Measurements from ENCODE around the gene TRPV6. TPM values are rescaled to one million over a fixed set of nuclear protein-coding genes. Genes with fewer than 3 reads are reported as not detected.

TRPV6 gene
- total and polyA plus RNA-seq, 2 experiments from 2014 or later, result 3.5 to 3.7 TPM

DNA sequence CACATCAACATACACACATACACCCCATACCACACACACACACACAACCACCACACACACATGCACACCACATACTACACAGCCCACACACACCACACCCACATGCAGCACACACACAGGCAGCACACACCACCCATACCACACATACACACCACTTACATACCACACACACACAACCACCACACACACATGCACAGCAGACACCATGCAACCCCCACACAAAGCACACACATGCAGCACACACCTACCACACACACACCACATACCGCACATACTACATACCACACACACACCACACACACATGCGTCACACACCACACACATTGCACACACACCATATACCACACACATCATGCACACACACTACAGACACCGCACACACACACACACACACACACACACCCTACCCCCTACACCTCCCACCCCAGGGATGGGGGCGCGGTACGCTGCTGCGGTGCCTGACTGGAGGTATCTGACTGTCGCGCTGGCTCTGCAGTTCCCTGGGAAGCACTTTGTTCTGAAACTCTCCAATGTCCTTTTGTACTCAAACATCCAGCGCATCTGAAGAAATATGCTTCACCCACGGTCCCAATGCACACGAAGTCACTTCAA, 5.4 kb upstream of the TRPV6 start:
- no peak for DNase-seq (ENCODE audit: low spot score)
- Histone ChIP-seq H3K79me2 (no peaks in the 10 kb centered on the region), H3K4me1 (ENCODE audit: insufficient read depth) (peaks cover 19% of the 10 kb centered on the region), H3K4me2 (no peak overlapping the region), H3K27ac (no peak overlapping the region), H3K9me2 (replicated peaks; ENCODE audit: insufficient read depth) (no peaks in the 10 kb centered on the region), H3K4me3 (no peak overlapping the region), H3K9me3 (ENCODE audit: low read depth) (no peaks in the 10 kb centered on the region), H4K20me1 (ENCODE audit: insufficient read depth, poor library complexity, severe bottlenecking) (no peaks in the 10 kb centered on the region), H3K27me3 (no peaks in the 10 kb centered on the region), H3K36me3 (replicated peaks; ENCODE audit: insufficient read depth, low read depth) (no peaks in the 10 kb centered on the region), H2AFZ (no peak overlapping the region)
- TF ChIP-seq EZH2phosphoT487 (IDR thresholded peaks at IDR 0.05; ENCODE audit: low read depth, severe bottlenecking, unreplicated experiment) (no peak), EZH2 (IDR thresholded peaks at IDR 0.05; ENCODE audit: borderline replicate concordance) (no peak)
- TF ChIP-seq, protein P1, sequence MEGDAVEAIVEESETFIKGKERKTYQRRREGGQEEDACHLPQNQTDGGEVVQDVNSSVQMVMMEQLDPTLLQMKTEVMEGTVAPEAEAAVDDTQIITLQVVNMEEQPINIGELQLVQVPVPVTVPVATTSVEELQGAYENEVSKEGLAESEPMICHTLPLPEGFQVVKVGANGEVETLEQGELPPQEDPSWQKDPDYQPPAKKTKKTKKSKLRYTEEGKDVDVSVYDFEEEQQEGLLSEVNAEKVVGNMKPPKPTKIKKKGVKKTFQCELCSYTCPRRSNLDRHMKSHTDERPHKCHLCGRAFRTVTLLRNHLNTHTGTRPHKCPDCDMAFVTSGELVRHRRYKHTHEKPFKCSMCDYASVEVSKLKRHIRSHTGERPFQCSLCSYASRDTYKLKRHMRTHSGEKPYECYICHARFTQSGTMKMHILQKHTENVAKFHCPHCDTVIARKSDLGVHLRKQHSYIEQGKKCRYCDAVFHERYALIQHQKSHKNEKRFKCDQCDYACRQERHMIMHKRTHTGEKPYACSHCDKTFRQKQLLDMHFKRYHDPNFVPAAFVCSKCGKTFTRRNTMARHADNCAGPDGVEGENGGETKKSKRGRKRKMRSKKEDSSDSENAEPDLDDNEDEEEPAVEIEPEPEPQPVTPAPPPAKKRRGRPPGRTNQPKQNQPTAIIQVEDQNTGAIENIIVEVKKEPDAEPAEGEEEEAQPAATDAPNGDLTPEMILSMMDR (IDR thresholded peaks at IDR 0.05; ENCODE audit: poor library complexity), result no peak
- 83% methylated on average over 10 of the region's 12 CpGs for WGBS (ENCODE audit: low lambda C conversion rate, missing lambda C conversion rate)

DNA sequence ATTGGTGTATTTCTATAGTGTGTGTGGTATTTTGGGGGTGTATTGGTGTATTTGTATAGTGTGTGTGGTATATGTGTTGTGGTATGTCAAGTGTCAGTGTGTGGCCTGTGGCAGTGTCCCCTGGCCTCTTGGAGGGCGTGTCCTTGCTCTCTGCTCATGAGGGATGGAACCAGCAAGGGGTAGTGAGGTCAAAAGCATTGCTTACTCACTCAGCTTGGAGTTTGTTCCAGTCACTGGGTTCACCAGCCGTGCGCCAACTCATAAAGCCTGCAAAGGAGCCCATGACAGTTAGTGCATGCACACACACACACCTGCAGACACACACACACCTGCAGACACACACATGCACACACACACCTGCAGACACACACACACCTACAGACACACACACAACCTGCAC, 4.3 kb upstream of the TRPV6 start:
- TF ChIP-seq EZH2 (IDR thresholded peaks at IDR 0.05; ENCODE audit: borderline replicate concordance), result no peak
- TF ChIP-seq, protein P1 (IDR thresholded peaks at IDR 0.05; ENCODE audit: poor library complexity), result no peak
- TF ChIP-seq EZH2phosphoT487 (IDR thresholded peaks at IDR 0.05; ENCODE audit: low read depth, severe bottlenecking, unreplicated experiment), result no peak
- Histone ChIP-seq H4K20me1 (ENCODE audit: insufficient read depth, poor library complexity, severe bottlenecking) (no peaks in the 10 kb centered on the region), H3K4me3 (no peak overlapping the region), H3K36me3 (replicated peaks; ENCODE audit: insufficient read depth, low read depth) (no peaks in the 10 kb centered on the region), H3K79me2 (no peaks in the 10 kb centered on the region), H3K4me2 (no peak overlapping the region), H3K27me3 (no peaks in the 10 kb centered on the region), H3K9me2 (replicated peaks; ENCODE audit: insufficient read depth) (no peaks in the 10 kb centered on the region), H2AFZ (no peak overlapping the region), H3K9me3 (ENCODE audit: low read depth) (no peaks in the 10 kb centered on the region), H3K27ac (no peak overlapping the region), H3K4me1 (ENCODE audit: insufficient read depth) (peaks cover 7% of the 10 kb centered on the region)
- peak; percentile 48 for DNase-seq (ENCODE audit: low spot score)
- 59% methylated on average over 3 of the region's 3 CpGs for WGBS (ENCODE audit: low lambda C conversion rate, missing lambda C conversion rate)

DNA sequence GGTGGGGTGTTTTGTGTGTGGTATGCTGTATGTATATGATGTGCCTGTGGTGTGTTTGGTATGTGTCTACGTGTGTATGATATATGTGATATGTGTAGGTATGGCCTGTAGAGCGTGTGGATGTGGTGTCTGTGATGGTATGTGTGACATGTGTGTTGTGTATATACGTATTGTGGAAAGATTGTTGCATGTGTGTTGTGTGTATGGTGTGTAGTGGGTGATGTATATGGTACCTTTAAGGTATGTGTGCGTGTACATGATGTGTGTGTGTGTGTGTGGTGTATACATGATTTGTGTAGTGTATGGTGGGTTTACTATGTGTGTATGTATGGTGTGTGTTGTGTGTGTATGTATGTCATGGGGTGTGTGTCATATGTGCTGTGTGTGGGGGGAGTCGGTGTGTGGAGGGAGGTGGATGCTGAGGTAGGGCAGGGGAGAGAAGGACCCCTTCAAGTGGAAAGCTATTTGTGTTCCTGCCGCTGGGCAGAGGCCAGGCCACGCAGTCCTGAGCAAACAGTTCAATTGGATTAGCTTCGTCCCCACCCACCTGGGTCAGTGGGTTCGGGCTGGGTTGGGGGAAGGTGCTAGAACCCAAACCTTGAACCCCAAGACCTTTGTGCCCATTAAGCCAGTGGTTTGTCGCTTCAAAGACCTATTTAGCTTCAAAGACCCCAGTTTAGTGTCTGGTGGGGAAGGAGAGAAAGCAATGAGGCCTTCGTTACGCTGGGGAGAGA, 1.9 kb upstream of the TRPV6 start:
- TF ChIP-seq EZH2phosphoT487 (IDR thresholded peaks at IDR 0.05; ENCODE audit: low read depth, severe bottlenecking, unreplicated experiment) (no peak), EZH2 (IDR thresholded peaks at IDR 0.05; ENCODE audit: borderline replicate concordance) (no peak)
- TF ChIP-seq, protein P1 (IDR thresholded peaks at IDR 0.05; ENCODE audit: poor library complexity), result no peak
- Histone ChIP-seq H3K36me3 (replicated peaks; ENCODE audit: insufficient read depth, low read depth) (no peaks in the 10 kb centered on the region), H3K27ac (no peak overlapping the region)

More for the DNA sequence above, 1.9 kb upstream of the TRPV6 start:
- no peaks in the 10 kb centered on the region for H3K9me3 ChIP-seq (ENCODE audit: low read depth)
- 92% methylated on average over 12 of the region's 12 CpGs for WGBS (ENCODE audit: low lambda C conversion rate, missing lambda C conversion rate)
- no peak for DNase-seq (ENCODE audit: low spot score)
- H3K4me1 ChIP-seq (ENCODE audit: insufficient read depth), result no peaks in the 10 kb centered on the region
- H3K4me3 ChIP-seq, result no peak overlapping the region
- no peak overlapping the region for H3K4me2 ChIP-seq
- H3K9me2 ChIP-seq (replicated peaks; ENCODE audit: insufficient read depth), result no peaks in the 10 kb centered on the region
- H2AFZ ChIP-seq, result no peak overlapping the region
- no peaks in the 10 kb centered on the region for H3K79me2 ChIP-seq
- H3K27me3 ChIP-seq, result no peaks in the 10 kb centered on the region
- no peaks in the 10 kb centered on the region for H4K20me1 ChIP-seq (ENCODE audit: insufficient read depth, poor library complexity, severe bottlenecking)
